Measurements from ENCODE around the gene CCT6B.

Gene CCT6B

DNA sequence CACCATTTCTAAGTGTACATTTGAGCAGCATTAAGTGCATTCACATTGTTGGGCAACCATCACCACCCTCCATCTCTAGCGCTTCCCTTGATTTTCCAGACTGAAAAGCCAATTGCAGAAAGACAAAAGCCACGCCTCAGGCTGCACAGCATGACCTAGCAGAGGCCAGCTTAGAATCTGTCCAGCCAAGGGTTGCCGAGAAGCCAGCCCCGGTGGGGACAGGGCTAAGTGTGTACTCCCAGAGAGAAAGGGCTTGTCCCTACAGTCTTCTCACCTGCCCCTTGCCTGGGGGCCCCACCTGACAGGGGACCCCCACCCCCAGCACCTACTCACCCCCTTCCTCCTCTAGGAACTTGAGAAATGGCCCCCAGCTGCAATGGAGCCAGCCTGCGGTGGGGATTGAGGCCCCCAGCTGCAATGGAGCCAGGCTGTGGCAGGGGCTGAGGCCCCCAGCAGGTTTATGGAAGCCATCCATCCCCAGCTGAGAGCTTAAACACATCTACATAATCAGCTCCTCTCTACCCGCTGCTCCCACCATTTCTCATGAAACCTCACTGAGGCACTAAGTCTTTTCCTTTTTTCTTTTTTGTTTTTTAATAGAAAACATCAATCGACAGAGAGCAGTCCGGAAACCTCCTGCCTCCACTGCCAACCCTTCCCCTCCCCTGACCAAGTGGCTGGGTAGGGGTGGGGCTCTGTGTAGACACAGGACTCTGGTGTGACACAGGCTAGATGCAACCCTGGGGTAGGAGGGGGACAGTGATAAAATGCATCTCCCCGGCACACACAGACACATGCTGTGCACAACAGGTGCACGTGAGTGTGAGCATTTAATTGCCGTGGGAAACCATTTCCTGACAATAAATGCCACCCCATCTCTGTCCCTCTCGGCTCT is 77.9 kb downstream of the CCT6B start:
- no peak for ATAC-seq

DNA sequence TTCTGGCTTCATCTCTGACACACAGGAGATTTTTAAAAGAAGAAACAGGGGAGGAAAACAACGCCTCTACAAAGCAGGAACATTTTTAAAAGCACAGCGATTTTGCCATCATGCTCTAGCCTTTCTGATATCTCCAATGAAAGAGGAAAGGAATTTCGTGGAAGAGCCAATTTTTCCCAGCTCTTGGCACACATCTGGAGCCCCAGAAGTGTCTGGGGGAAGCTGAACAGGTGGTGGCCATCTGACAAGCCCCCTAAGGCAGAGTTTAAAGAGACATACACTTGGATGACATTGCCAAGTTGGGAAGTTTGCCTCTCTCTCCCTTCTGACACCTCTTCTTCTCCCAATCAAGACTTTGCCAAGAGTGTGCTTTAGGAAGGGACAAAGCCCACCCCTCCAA is 82.1 kb downstream of the CCT6B start:
- DNase-seq = no peak
- no peak for ATAC-seq

More for the DNA sequence above, 77.9 kb downstream of the CCT6B start:
- DNase-seq = no peak

All from stimulated activated naive CD8-positive, alpha-beta T cell treated with anti-CD3 and anti-CD28 coated beads, Interleukin-15, Interleukin-2, amounts not matched to agents 100 U/mL and 50 U/mL, for 24 hours (primary cell).